Gastrocnemius medialis (tissue), 4 donors: ENCODE data around the gene ANKRD2. TPM values are rescaled to one million over a fixed set of nuclear protein-coding genes. Genes with fewer than 3 reads are reported as not detected.

Experiments used
- ATAC-seq, 2 donors: fragments of 150-250 bp; one replicate each; pipeline ENCODE4 v1.9.1; 2016
- DNase-seq, 2 donors: peaks; one replicate each; pipeline ENCODE4 v3.0.0-alpha.2; 2019
- H3K27ac ChIP-seq, 4 donors: fragments of 200-600 bp; sonication (generic); 1 replicate in 1 of 4; 2 replicates in 3 of 4; pipeline ENCODE4 v1.5.1; 2016 to 2018; ENCODE audit warnings: mild to moderate bottlenecking in 2 of 4, moderate library complexity in 1 of 4
- H3K27me3 ChIP-seq, 3 donors: fragments of 200-600 bp; sonication (generic) in 2 of 3; 1 replicate in 1 of 3; 2 replicates in 2 of 3; pipeline versions ENCODE4 v1.5.1 to v1.6.0; 2016 to 2019; ENCODE audit warnings: mild to moderate bottlenecking in 1 of 3, moderate library complexity in 1 of 3
- H3K36me3 ChIP-seq, 2 donors: fragments of 200-600 bp; sonication (generic) in 1 of 2; one replicate each; pipeline ENCODE4 v1.5.1; 2017 to 2018
- H3K4me1 ChIP-seq, 2 donors: fragments of 200-600 bp; sonication (generic) in 1 of 2; one replicate each; pipeline ENCODE4 v1.5.1; 2016 to 2017; ENCODE audit warnings: mild to moderate bottlenecking in 2 of 2
- H3K4me3 ChIP-seq, 4 donors: fragments of 200-600 bp; sonication (generic) in 3 of 4; 1 replicate in 1 of 4; 2 replicates in 3 of 4; pipeline ENCODE4 v1.5.1; 2016 to 2019; ENCODE audit warnings: mild to moderate bottlenecking in 2 of 4
- H3K9me3 ChIP-seq, 3 donors: fragments of 200-600 bp; sonication (generic) in 2 of 3; 1 replicate in 1 of 3; 2 replicates in 2 of 3; pipeline ENCODE4 v1.5.1; 2016 to 2019
- POLR2A ChIP-seq, 2 donors: fragments of 450-650 bp; IDR thresholded peaks; one replicate each; pipeline ENCODE4 v1.6.1; 2017; ENCODE audit warnings: antibody characterized with exemption in 2 of 2, mild to moderate bottlenecking in 2 of 2, moderate library complexity in 2 of 2
- in situ Hi-C, 4 donors: fragments of 200-750 bp; cut with MboI; loops; one replicate each; pipeline versions ENCODE4 v1.15.0 to v1.8.0; 2017; ENCODE audit warnings: low sequenced_read_pairs in 4 of 4
- intact Hi-C: fragments of 100-400 bp; cut with DNase I; formaldehyde crosslinking; loops from one replicate; pipeline ENCODE4 v1.15.1; 2023; ENCODE audit warnings: low total_unique reads
- total RNA-seq, 4 donors: library from RNA; depleted of rRNA; stranded (reverse); fragments of >200 nt; gene quantifications; one replicate each; pipeline versions ENCODE4 v1.1.0 to v1.2.3, GENCODE V29; 2016
- TF ChIP-seq, protein P1 (sequence below), 5 experiments: fragments of 450-650 bp in 3 of 5; fragments of 200-600 bp in 2 of 5; sonication (generic) in 2 of 5; IDR thresholded peaks in 4 of 5; conservative IDR thresholded peaks in 1 of 5; 1 replicate in 4 of 5; 2 replicates in 1 of 5; pipeline ENCODE4 v1.5.1; 2016 to 2019; ENCODE audit warnings: antibody characterized with exemption in 5 of 5, mild to moderate bottlenecking in 3 of 5, moderate library complexity in 3 of 5

The ANKRD2 gene
- total RNA-seq, 4 donors from 2014 or later, result 105 to 1,024 (median 853) TPM

DNA sequence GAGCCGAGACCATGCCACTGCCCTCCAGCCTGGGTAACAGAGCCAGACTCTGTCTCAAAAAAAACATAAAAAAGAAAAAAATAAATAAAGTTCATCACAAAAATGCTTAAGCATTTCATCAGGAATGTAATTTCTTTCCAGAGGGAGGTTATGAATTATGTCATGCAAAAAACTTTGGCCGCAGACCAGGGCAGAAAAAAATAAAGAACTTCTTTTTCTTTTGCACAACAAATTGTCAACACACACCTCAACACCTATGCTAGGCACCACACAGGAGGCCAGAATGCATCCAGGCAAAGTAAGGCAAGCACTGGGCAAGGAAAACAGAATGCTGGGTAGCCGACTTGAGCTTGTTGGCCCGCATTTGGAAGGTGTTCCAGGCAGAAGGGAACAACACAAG, 20.8 kb downstream of the ANKRD2 start:
- in situ Hi-C loops, result no loop called here
- no peak for DNase-seq

DNA sequence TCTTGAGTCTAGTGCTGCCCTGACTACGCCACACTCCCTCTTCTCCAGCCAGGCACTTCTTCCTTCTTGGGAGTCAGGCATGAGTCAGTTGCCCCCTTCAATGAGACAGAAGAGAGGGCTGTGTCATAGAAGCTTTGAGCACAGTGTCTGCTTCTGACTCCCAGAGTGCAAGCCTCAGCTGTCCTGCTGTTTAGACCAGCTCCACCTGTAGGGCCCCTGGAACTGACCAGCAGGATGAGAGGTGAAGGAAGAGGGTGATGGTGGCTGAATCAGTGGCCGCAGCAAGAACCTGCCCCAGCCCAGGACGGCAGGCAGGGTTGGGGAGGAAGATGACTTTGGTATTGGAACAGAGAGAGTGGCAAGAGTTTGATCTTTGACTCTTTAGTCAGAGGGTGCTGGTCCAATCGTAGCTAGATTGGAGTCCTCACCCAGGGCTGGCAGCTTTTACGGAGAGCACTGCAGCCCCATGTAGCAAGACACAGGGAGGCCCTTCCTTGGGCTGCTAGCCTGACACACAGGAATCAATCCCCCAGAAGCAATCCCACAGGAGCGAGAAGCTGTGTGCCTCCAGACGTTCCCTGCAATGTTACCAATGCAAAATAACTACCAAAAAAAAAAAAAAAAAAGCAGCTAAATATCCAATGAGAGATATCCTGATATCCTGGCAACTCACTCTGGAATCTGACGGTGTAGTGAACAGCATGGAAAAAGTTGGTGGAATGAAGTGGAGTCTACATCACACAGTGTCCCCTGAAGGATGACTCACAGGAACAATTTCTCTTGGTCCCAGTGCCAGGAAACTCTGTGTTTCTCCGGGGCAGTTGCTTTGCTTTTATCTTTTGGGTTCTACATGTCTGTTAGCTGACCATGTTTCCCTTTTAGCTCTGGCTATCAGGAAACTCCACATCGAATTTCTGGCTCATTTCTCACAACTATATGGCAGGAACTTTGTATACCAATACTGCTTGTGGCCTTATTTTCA, 23.8 kb downstream of the ANKRD2 start:
- intact Hi-C loops (loop anchor here (1.0 kb wide), 1 partner anchor 22 kb away; no protein-coding TSS in a partner anchor), in situ Hi-C loops (no loop called here)
- Histone ChIP-seq H3K4me3 (no peak overlapping the region), H3K27ac (peak overlapping the region; percentile 88 to 94 (median 92)), H3K9me3 (no peaks in the 10 kb centered on the region), H3K4me1 (peaks cover 46 to 67% of the 10 kb centered on the region in 2 donors), H3K36me3 (no peaks in the 10 kb centered on the region), H3K27me3 (no peaks in the 10 kb centered on the region)
- peak in 1 of 2 donors; percentile 39 for TF ChIP-seq POLR2A (IDR thresholded peaks at IDR 0.05)
- TF ChIP-seq, protein P1, sequence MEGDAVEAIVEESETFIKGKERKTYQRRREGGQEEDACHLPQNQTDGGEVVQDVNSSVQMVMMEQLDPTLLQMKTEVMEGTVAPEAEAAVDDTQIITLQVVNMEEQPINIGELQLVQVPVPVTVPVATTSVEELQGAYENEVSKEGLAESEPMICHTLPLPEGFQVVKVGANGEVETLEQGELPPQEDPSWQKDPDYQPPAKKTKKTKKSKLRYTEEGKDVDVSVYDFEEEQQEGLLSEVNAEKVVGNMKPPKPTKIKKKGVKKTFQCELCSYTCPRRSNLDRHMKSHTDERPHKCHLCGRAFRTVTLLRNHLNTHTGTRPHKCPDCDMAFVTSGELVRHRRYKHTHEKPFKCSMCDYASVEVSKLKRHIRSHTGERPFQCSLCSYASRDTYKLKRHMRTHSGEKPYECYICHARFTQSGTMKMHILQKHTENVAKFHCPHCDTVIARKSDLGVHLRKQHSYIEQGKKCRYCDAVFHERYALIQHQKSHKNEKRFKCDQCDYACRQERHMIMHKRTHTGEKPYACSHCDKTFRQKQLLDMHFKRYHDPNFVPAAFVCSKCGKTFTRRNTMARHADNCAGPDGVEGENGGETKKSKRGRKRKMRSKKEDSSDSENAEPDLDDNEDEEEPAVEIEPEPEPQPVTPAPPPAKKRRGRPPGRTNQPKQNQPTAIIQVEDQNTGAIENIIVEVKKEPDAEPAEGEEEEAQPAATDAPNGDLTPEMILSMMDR (IDR thresholded peaks at IDR 0.05 in 4 of 5, conservative IDR thresholded peaks at IDR 0.05 in 1 of 5), result no peak
- peak; percentile 76 to 85 for DNase-seq
- ATAC-seq, result peak; percentile 90 to 95

More for the DNA sequence above, 20.8 kb downstream of the ANKRD2 start:
- Histone ChIP-seq H3K36me3 (no peaks in the 10 kb centered on the region), H3K27ac (peak overlapping the region in 2 of 4 donors; percentile 26 to 36), H3K9me3 (no peaks in the 10 kb centered on the region), H3K4me3 (no peak overlapping the region), H3K27me3 (no peaks in the 10 kb centered on the region), H3K4me1 (peaks cover 26 to 40% of the 10 kb centered on the region in 2 donors)
- intact Hi-C loops, result no loop called here
- ATAC-seq, result no peak
- TF ChIP-seq POLR2A (IDR thresholded peaks at IDR 0.05), result no peak
- TF ChIP-seq, protein P1 (IDR thresholded peaks at IDR 0.05 in 4 of 5, conservative IDR thresholded peaks at IDR 0.05 in 1 of 5), result no peak

- TF ChIP-seq, protein P1 (IDR thresholded peaks at IDR 0.05 in 4 of 5, conservative IDR thresholded peaks at IDR 0.05 in 1 of 5), result no peak
- no peak for TF ChIP-seq POLR2A (IDR thresholded peaks at IDR 0.05)
- ATAC-seq (no peak), DNase-seq (no peak)
- intact Hi-C loops, result no loop called here
- in situ Hi-C loops, result no loop called here
- no peaks in the 10 kb centered on the region for H3K36me3 ChIP-seq
- no peaks in the 10 kb centered on the region for H3K27me3 ChIP-seq
- no peaks in the 10 kb centered on the region for H3K9me3 ChIP-seq
- peaks cover 59 to 81% of the 10 kb centered on the region in 2 donors for H3K4me1 ChIP-seq
- no peak overlapping the region for H3K4me3 ChIP-seq
- H3K27ac ChIP-seq, result peak overlapping the region; percentile 88 to 94 (median 92)
These were observed 25.2 kb downstream of the ANKRD2 start for GRCh38 chr10:97597778-97598177.

- intact Hi-C loops (no loop called here), in situ Hi-C loops (no loop called here)
- Histone ChIP-seq H3K9me3 (no peaks in the 10 kb centered on the region), H3K27ac (peak overlapping the region; percentile 88 to 94 (median 92)), H3K27me3 (no peaks in the 10 kb centered on the region), H3K4me3 (no peak overlapping the region), H3K36me3 (no peaks in the 10 kb centered on the region), H3K4me1 (peaks cover 60 to 77% of the 10 kb centered on the region in 2 donors)
- no peak for DNase-seq
- ATAC-seq, result no peak
- no peak for TF ChIP-seq POLR2A (IDR thresholded peaks at IDR 0.05)
- TF ChIP-seq, protein P1 (IDR thresholded peaks at IDR 0.05 in 4 of 5, conservative IDR thresholded peaks at IDR 0.05 in 1 of 5), result no peak
These were observed 26.1 kb downstream of the ANKRD2 start for GRCh38 chr10:97598407-97599271.
